Naive thymus-derived CD4-positive, alpha-beta T cell (primary cell): Measurements from ENCODE around the gene SCAMP2. TPM values are rescaled to one million over a fixed set of nuclear protein-coding genes. Genes with fewer than 3 reads are reported as not detected.

Experiments
- ATAC-seq: fragments of 150-1000 bp; cut with Tn5 transposase; 2 replicates; pipeline ENCODE4 v1.10.0; 2021; ENCODE audit warnings: mild to moderate bottlenecking, moderate library complexity
- CTCF ChIA-PET: fragments of 350-600 bp; sonication (Branson Sonifier 250); formaldehyde crosslinking; loops from one replicate; lab custom pipeline; 2021; ENCODE audit warnings: antibody characterized with exemption; lab: Charles Lee
- POLR2A ChIA-PET: fragments of 350-600 bp; sonication (Branson Sonifier 250); formaldehyde crosslinking; loops from one replicate; lab custom pipeline; 2021; ENCODE audit warnings: antibody characterized with exemption, inconsistent platforms; lab: Charles Lee
- DNase-seq, 9 donors: peaks; one replicate each; pipeline versions ENCODE4 v3.0.0 to v3.0.0-alpha.2; 2020 to 2022; ENCODE audit warnings: mixed read lengths in 1 of 9
- H3K27ac ChIP-seq: one replicate; pipeline ENCODE4 v1.7.0; 2013; ENCODE audit warnings: mild to moderate bottlenecking, low read depth, low read length, moderate library complexity
- H3K27me3 ChIP-seq, 2 donors: one replicate each; pipeline ENCODE4 v1.7.0; 2013; ENCODE audit warnings: low read length in 2 of 2, mild to moderate bottlenecking in 2 of 2, moderate library complexity in 2 of 2; ENCODE audit not compliant: control insufficient read depth in 2 of 2, insufficient read depth in 2 of 2
- H3K36me3 ChIP-seq, 3 experiments: 1 replicate in 2 of 3; 2 replicates in 1 of 3; pipeline ENCODE4 v1.7.0; 2013; ENCODE audit warnings: low read length in 3 of 3, mild to moderate bottlenecking in 3 of 3, moderate library complexity in 1 of 3; ENCODE audit not compliant: insufficient read depth in 3 of 3, control insufficient read depth in 2 of 3
- H3K4me1 ChIP-seq, 2 donors: one replicate each; pipeline ENCODE4 v1.7.0; 2013; ENCODE audit warnings: low read length in 2 of 2, mild to moderate bottlenecking in 2 of 2, moderate library complexity in 1 of 2; ENCODE audit not compliant: control insufficient read depth in 2 of 2, insufficient read depth in 2 of 2
- H3K4me3 ChIP-seq: 2 replicates; pipeline ENCODE4 v1.7.0; 2013; ENCODE audit warnings: mild to moderate bottlenecking, low read length
- H3K9me3 ChIP-seq, 3 experiments: 1 replicate in 2 of 3; 2 replicates in 1 of 3; pipeline ENCODE4 v1.7.0; 2013; ENCODE audit warnings: low read length in 3 of 3; ENCODE audit not compliant: control insufficient read depth in 2 of 3
- H3K27ac Mint-ChIP-seq, 9 donors: one replicate each; pipeline ENCODE4 v1.8.0; 2020 to 2022; ENCODE audit warnings: mixed read lengths in 9 of 9, mild to moderate bottlenecking in 8 of 9, moderate library complexity in 5 of 9, inconsistent platforms in 2 of 9
- H3K27me3 Mint-ChIP-seq, 5 donors: one replicate each; pipeline ENCODE4 v1.8.0; 2021 to 2022; ENCODE audit warnings: mixed read lengths in 5 of 5, mild to moderate bottlenecking in 1 of 5
- H3K36me3 Mint-ChIP-seq, 5 donors: one replicate each; pipeline ENCODE4 v1.8.0; 2020 to 2022; ENCODE audit warnings: mixed read lengths in 5 of 5, mild to moderate bottlenecking in 3 of 5, inconsistent platforms in 1 of 5
- H3K4me1 Mint-ChIP-seq, 7 donors: one replicate each; pipeline ENCODE4 v1.8.0; 2020 to 2022; ENCODE audit warnings: mixed read lengths in 7 of 7, mild to moderate bottlenecking in 3 of 7, inconsistent platforms in 1 of 7
- H3K4me3 Mint-ChIP-seq, 10 donors: one replicate each; pipeline ENCODE4 v1.8.0; 2020 to 2022; ENCODE audit warnings: mild to moderate bottlenecking in 10 of 10, mixed read lengths in 10 of 10, moderate library complexity in 6 of 10, inconsistent platforms in 2 of 10
- H3K9me3 Mint-ChIP-seq, 11 donors: one replicate each; pipeline ENCODE4 v1.8.0; 2020 to 2022; ENCODE audit warnings: mixed read lengths in 11 of 11, mild to moderate bottlenecking in 4 of 11, inconsistent platforms in 1 of 11, moderate library complexity in 1 of 11
- intact Hi-C, 2 donors: fragments of 100-400 bp; cut with micrococcal nuclease; formaldehyde crosslinking; loops; one replicate each; pipeline ENCODE4 v1.15.1; 2023
- polyA plus RNA-seq, 2 donors: library from polyadenylated mRNA; unstranded; fragments of 300-500 nt; fragmentation: Illumina TruSeq; gene quantifications; one replicate each; pipeline ENCODE4 v1.2.3, GENCODE V29; 2021
- total RNA-seq, 6 experiments: library from RNA in 5 of 6; stranded (reverse) in 5 of 6; gene quantifications; 1 replicate in 5 of 6; 2 replicates in 1 of 6; pipeline ENCODE4 v1.2.3 and lab custom pipeline; 2021 to 2026

SCAMP2 gene
- total and polyA plus RNA-seq, 7 experiments from 2014 or later: 78.9 to 141 (median 122) TPM

- intact Hi-C loops: no loop called here
- H3K9me3 ChIP-seq: no peaks in the 10 kb centered on the region
- CTCF ChIA-PET: interaction anchor here (1.3 kb wide), 1 partner anchor 51 kb away, joined by 4 read pairs; no protein-coding TSS in a partner anchor
- peaks cover 5 to 49% (median 20%) of the 10 kb centered on the region in 5 donors for H3K36me3 Mint-ChIP-seq
- POLR2A ChIA-PET: interaction anchor here (0.5 to 2.3 kb wide), 3 partner anchors 44 to 570 kb away, joined by 3 to 4 read pairs (median 3); no protein-coding TSS in a partner anchor
- peak overlapping the region in 4 of 9 donors; percentile 12 to 59 (median 48) for H3K27ac Mint-ChIP-seq
- DNase-seq (no peak), ATAC-seq (no peak)
- H3K9me3 Mint-ChIP-seq: no peaks in the 10 kb centered on the region
- H3K4me1 Mint-ChIP-seq: peaks cover 5 to 19% (median 9%) of the 10 kb centered on the region in 7 donors
- H3K27ac ChIP-seq: no peak overlapping the region
- H3K4me3 Mint-ChIP-seq: no peak overlapping the region
- H3K36me3 ChIP-seq: peaks cover 10 to 76% (median 33%) of the 10 kb centered on the region in 3 experiments
- H3K4me3 ChIP-seq: no peak overlapping the region
- H3K4me1 ChIP-seq: peaks cover 8 to 9% of the 10 kb centered on the region in 2 donors
- H3K27me3 Mint-ChIP-seq: no peaks in the 10 kb centered on the region
- H3K27me3 ChIP-seq: no peaks in the 10 kb centered on the region
Observed at GRCh38 chr15:74850393-74850792, 22.8 kb downstream of the SCAMP2 start.

- peak overlapping the region; percentile 7 to 95 (median 72) for H3K27ac Mint-ChIP-seq
- H3K36me3 ChIP-seq: peaks cover 9 to 56% (median 19%) of the 10 kb centered on the region in 3 experiments
- intact Hi-C loops: loop anchor here (10.0 kb wide), 2 partner anchors 357 to 607 kb away; partner anchors contain the start of genes C15orf39 (in 1 of the 2) and SIN3A (in 1 of the 2)
Observed at GRCh38 chr15:74847432-74847831, 25.7 kb downstream of the SCAMP2 start.

GRCh38 chr15:74845581-74845980 is 27.6 kb downstream of the SCAMP2 start:
- Histone ChIP-seq H3K4me1 (peaks cover 40 to 50% of the 10 kb centered on the region in 2 donors), H3K27me3 (no peaks in the 10 kb centered on the region), H3K36me3 (peaks cover 0 to 44% (median 3%) of the 10 kb centered on the region in 3 experiments), H3K9me3 (no peaks in the 10 kb centered on the region), H3K27ac (peak overlapping the region; percentile 79), H3K4me3 (peak overlapping the region; percentile 49)
- Mint-ChIP-seq H3K36me3 (peaks cover 5 to 40% (median 17%) of the 10 kb centered on the region in 5 donors), H3K4me1 (peaks cover 26 to 59% (median 50%) of the 10 kb centered on the region in 7 donors), H3K27ac (peak overlapping the region; percentile 67 to 95 (median 94)), H3K9me3 (no peaks in the 10 kb centered on the region), H3K27me3 (no peaks in the 10 kb centered on the region), H3K4me3 (peak overlapping the region; percentile 51 to 95 (median 80))
- ChIA-PET CTCF (interaction anchor here (1.2 to 2.6 kb wide), 4 partner anchors 23 to 60 kb away, joined by 3 to 11 read pairs (median 9); partner anchors contain the start of gene FAM219B), POLR2A (interaction anchor here (0.7 to 4.4 kb wide), 6 partner anchors 24 to 356 kb away, joined by 4 to 44 read pairs (median 14); partner anchors contain the start of genes C15orf39, FAM219B and RPP25)
- ATAC-seq (no peak), DNase-seq (peak in 4 of 9 donors; percentile 23 to 34 (median 28))
- intact Hi-C loops: loop anchor here (1.0 to 10.0 kb wide), 5 partner anchors 13 to 609 kb away; partner anchors contain the start of genes C15orf39 (in 1 of the 2), SCAMP2 (in 1 of the 2) and SIN3A (in 1 of the 2)

More at GRCh38 chr15:74847432-74847831, 25.7 kb downstream of the SCAMP2 start:
- H3K27me3 ChIP-seq: no peaks in the 10 kb centered on the region
- no peak for DNase-seq
- no peak overlapping the region for H3K4me3 Mint-ChIP-seq
- H3K9me3 ChIP-seq: no peaks in the 10 kb centered on the region
- no peaks in the 10 kb centered on the region for H3K9me3 Mint-ChIP-seq
- POLR2A ChIA-PET: interaction anchor here (0.6 to 1.0 kb wide), 5 partner anchors 20 to 55 kb away, joined by 3 to 4 read pairs (median 3); partner anchors contain the start of gene SCAMP2
- H3K4me1 Mint-ChIP-seq: peaks cover 14 to 41% (median 33%) of the 10 kb centered on the region in 7 donors
- H3K27me3 Mint-ChIP-seq: no peaks in the 10 kb centered on the region
- ATAC-seq: no peak
- CTCF ChIA-PET: interaction anchor here (0.6 to 2.0 kb wide), 4 partner anchors 23 to 54 kb away, joined by 3 to 10 read pairs (median 4); no protein-coding TSS in a partner anchor
- H3K27ac ChIP-seq: no peak overlapping the region
- H3K36me3 Mint-ChIP-seq: peaks cover 5 to 40% (median 17%) of the 10 kb centered on the region in 5 donors
- peaks cover 31% of the 10 kb centered on the region in 2 donors for H3K4me1 ChIP-seq
- H3K4me3 ChIP-seq: no peak overlapping the region

- H3K36me3 Mint-ChIP-seq: peaks cover 5 to 40% (median 17%) of the 10 kb centered on the region in 5 donors
- H3K27me3 ChIP-seq: no peaks in the 10 kb centered on the region
- no peaks in the 10 kb centered on the region for H3K27me3 Mint-ChIP-seq
- ATAC-seq (peak; percentile 39), DNase-seq (peak in 8 of 9 donors; percentile 33 to 64 (median 57))
- intact Hi-C loops: loop anchor here (1.0 to 10.0 kb wide), 5 partner anchors 14 to 610 kb away; partner anchors contain the start of genes C15orf39 (in 1 of the 2), SCAMP2 (in 1 of the 2) and SIN3A (in 1 of the 2)
- H3K4me1 Mint-ChIP-seq: peaks cover 26 to 62% (median 50%) of the 10 kb centered on the region in 7 donors
- peak overlapping the region; percentile 79 for H3K27ac ChIP-seq
- H3K9me3 ChIP-seq: no peaks in the 10 kb centered on the region
- CTCF ChIA-PET: interaction anchor here (0.9 to 2.6 kb wide), 10 partner anchors 8 to 150 kb away, joined by 3 to 20 read pairs (median 6); partner anchors contain the start of genes FAM219B and SCAMP5
- POLR2A ChIA-PET: interaction anchor here (0.6 to 4.4 kb wide), 18 partner anchors 9 to 607 kb away, joined by 3 to 44 read pairs (median 5); partner anchors contain the start of genes C15orf39, FAM219B, RPP25 and SCAMP2
- peak overlapping the region; percentile 51 to 95 (median 80) for H3K4me3 Mint-ChIP-seq
- H3K4me3 ChIP-seq: peak overlapping the region; percentile 49
- H3K9me3 Mint-ChIP-seq: no peaks in the 10 kb centered on the region
- H3K36me3 ChIP-seq: peaks cover 0 to 43% (median 0%) of the 10 kb centered on the region in 3 experiments
- H3K27ac Mint-ChIP-seq: peak overlapping the region; percentile 67 to 95 (median 94)
- peaks cover 40 to 50% of the 10 kb centered on the region in 2 donors for H3K4me1 ChIP-seq
Observed at GRCh38 chr15:74845208-74845568, 28.0 kb downstream of the SCAMP2 start.

GRCh38 chr15:74844319-74845207 is 28.6 kb downstream of the SCAMP2 start:
- intact Hi-C loops: loop anchor here (1.0 to 10.0 kb wide), 6 partner anchors 14 to 610 kb away; partner anchors contain the start of genes C15orf39 (in 1 of the 2), SCAMP2 (in 1 of the 2) and SIN3A (in 1 of the 2)
- ChIA-PET POLR2A (interaction anchor here (0.6 to 4.4 kb wide), 20 partner anchors 10 to 607 kb away, joined by 3 to 44 read pairs (median 5); partner anchors contain the start of genes C15orf39, FAM219B, RPP25 and SCAMP2), CTCF (interaction anchor here (0.9 to 2.6 kb wide), 11 partner anchors 8 to 151 kb away, joined by 3 to 20 read pairs (median 5); partner anchors contain the start of genes FAM219B and SCAMP5)
- peak in 1 of 9 donors; percentile 29 for DNase-seq
- Mint-ChIP-seq H3K9me3 (no peaks in the 10 kb centered on the region), H3K27me3 (no peaks in the 10 kb centered on the region), H3K36me3 (peaks cover 5 to 40% (median 14%) of the 10 kb centered on the region in 5 donors), H3K4me1 (peaks cover 26 to 62% (median 50%) of the 10 kb centered on the region in 7 donors), H3K4me3 (peak overlapping the region; percentile 51 to 95 (median 80)), H3K27ac (peak overlapping the region; percentile 67 to 95 (median 94))
- ATAC-seq: no peak
- no peaks in the 10 kb centered on the region for H3K9me3 ChIP-seq
- peaks cover 0 to 43% (median 0%) of the 10 kb centered on the region in 3 experiments for H3K36me3 ChIP-seq
- peak overlapping the region; percentile 79 for H3K27ac ChIP-seq
- H3K4me3 ChIP-seq: peak overlapping the region; percentile 49
- H3K4me1 ChIP-seq: peaks cover 40 to 50% of the 10 kb centered on the region in 2 donors
- H3K27me3 ChIP-seq: no peaks in the 10 kb centered on the region
